SU-DHL-6 (cell line): ENCODE measurements around the gene XRCC1.

Source experiments
- EZH2phosphoT487 ChIP-seq: fragments of 200-600 bp; sonication (generic), shearing (Covaris generic); conservative IDR thresholded peaks from 2 replicates; pipeline ENCODE4 v1.6.1; 2018; ENCODE audit warnings: mild to moderate bottlenecking, antibody characterized with exemption, low read length, moderate library complexity, mixed read lengths
- TF ChIP-seq, protein P1 (sequence below): fragments of 200-600 bp; sonication (generic); IDR thresholded peaks from one replicate; pipeline ENCODE4 v1.5.1; 2017; ENCODE audit warnings: antibody characterized with exemption, mild to moderate bottlenecking, low read length, moderate library complexity; ENCODE audit not compliant: insufficient read depth, poor library complexity, severe bottlenecking

DNA sequence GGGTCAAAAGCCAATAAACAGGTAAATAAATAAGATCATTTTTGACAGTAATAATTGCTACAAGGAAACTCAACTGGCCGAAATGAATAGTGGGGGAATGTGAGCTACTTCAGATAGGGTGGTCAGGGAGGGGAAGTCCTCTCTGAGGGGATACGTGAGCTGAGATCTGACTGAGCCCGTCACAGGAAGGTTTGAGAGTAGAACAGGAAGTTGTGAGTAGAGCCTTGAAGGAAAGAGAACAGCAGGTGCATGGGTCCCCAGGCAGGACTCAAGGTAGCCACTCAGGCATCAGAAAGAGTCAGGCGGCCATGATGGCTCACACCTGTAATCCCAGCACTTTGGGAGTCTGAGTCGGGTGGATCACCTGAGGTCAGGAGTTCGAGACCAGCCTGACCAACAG, 14.4 kb upstream of the XRCC1 start:
- TF ChIP-seq, protein P1, sequence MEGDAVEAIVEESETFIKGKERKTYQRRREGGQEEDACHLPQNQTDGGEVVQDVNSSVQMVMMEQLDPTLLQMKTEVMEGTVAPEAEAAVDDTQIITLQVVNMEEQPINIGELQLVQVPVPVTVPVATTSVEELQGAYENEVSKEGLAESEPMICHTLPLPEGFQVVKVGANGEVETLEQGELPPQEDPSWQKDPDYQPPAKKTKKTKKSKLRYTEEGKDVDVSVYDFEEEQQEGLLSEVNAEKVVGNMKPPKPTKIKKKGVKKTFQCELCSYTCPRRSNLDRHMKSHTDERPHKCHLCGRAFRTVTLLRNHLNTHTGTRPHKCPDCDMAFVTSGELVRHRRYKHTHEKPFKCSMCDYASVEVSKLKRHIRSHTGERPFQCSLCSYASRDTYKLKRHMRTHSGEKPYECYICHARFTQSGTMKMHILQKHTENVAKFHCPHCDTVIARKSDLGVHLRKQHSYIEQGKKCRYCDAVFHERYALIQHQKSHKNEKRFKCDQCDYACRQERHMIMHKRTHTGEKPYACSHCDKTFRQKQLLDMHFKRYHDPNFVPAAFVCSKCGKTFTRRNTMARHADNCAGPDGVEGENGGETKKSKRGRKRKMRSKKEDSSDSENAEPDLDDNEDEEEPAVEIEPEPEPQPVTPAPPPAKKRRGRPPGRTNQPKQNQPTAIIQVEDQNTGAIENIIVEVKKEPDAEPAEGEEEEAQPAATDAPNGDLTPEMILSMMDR: no peak
- TF ChIP-seq EZH2phosphoT487: no peak
